H9 (cell line): ENCODE measurements around the gene COL27A1. TPM values are rescaled to one million over a fixed set of nuclear protein-coding genes. Genes with fewer than 3 reads are reported as not detected.

Experiments used
- DNase-seq: peaks from one replicate; pipeline ENCODE4 v3.0.0-alpha.2; 2017
- H2AFZ ChIP-seq: one replicate; pipeline ENCODE4 v1.6.1; 2013; ENCODE audit warnings: mild to moderate bottlenecking, low read length, control low read depth, moderate library complexity
- H2AK5ac ChIP-seq: 2 replicates; pipeline ENCODE4 v1.6.1; 2013; ENCODE audit warnings: low read length, control low read depth, mixed read lengths; ENCODE audit not compliant: insufficient read length
- H2BK120ac ChIP-seq: one replicate; pipeline ENCODE4 v1.6.1; 2013; ENCODE audit warnings: low read depth, mild to moderate bottlenecking, low read length, control low read depth, inconsistent platforms; ENCODE audit not compliant: poor library complexity, severe bottlenecking
- H2BK12ac ChIP-seq: 2 replicates; pipeline ENCODE4 v1.6.1; 2013; ENCODE audit warnings: low read length, control low read depth, mixed read lengths, low read depth; ENCODE audit not compliant: insufficient read length
- H2BK15ac ChIP-seq: 2 replicates; pipeline ENCODE4 v1.6.1; 2013; ENCODE audit warnings: low read depth, low read length, control low read depth
- H2BK20ac ChIP-seq: one replicate; pipeline ENCODE4 v1.6.1; 2013; ENCODE audit warnings: low read depth, mild to moderate bottlenecking, low read length, control low read depth, inconsistent platforms; ENCODE audit not compliant: poor library complexity, severe bottlenecking
- H2BK5ac ChIP-seq: 2 replicates; pipeline ENCODE4 v1.6.1; 2013; ENCODE audit warnings: low read length, control low read depth, mixed read lengths; ENCODE audit not compliant: insufficient read length
- H3K14ac ChIP-seq: 2 replicates; pipeline ENCODE4 v1.6.1; 2013; ENCODE audit warnings: low read length, control low read depth; ENCODE audit not compliant: insufficient read depth
- H3K18ac ChIP-seq: 2 replicates; pipeline ENCODE4 v1.6.1; 2013; ENCODE audit warnings: low read depth, mild to moderate bottlenecking, mixed read lengths, low read length, control low read depth; ENCODE audit not compliant: insufficient read length
- H3K23ac ChIP-seq: 2 replicates; pipeline ENCODE4 v1.6.1; 2013; ENCODE audit warnings: low read length, control low read depth, mixed read lengths, low read depth; ENCODE audit not compliant: insufficient read length
- H3K23me2 ChIP-seq: 2 replicates; pipeline ENCODE4 v1.6.1; 2013; ENCODE audit warnings: low read depth, mild to moderate bottlenecking, mixed read lengths, low read length, control low read depth; ENCODE audit not compliant: insufficient read length, poor library complexity, severe bottlenecking
- H3K27ac ChIP-seq: 2 replicates; pipeline ENCODE4 v1.5.1; 2013; ENCODE audit warnings: low read length, control low read depth, mixed read lengths, low read depth; ENCODE audit not compliant: insufficient read length
- H3K27me3 ChIP-seq: 2 replicates; pipeline ENCODE4 v1.6.1; 2013; ENCODE audit warnings: low read length, control low read depth, inconsistent platforms; ENCODE audit not compliant: insufficient read depth
- H3K4ac ChIP-seq: 2 replicates; pipeline ENCODE4 v1.6.1; 2013; ENCODE audit warnings: low read depth, mild to moderate bottlenecking, control low read depth, inconsistent platforms, low read length, moderate library complexity
- H3K4me1 ChIP-seq: 2 replicates; pipeline ENCODE4 v1.6.1; 2013; ENCODE audit warnings: low read length, control low read depth, inconsistent platforms; ENCODE audit not compliant: insufficient read depth
- H3K4me2 ChIP-seq: 2 replicates; pipeline ENCODE4 v1.6.1; 2013; ENCODE audit warnings: low read length, control low read depth, mixed read lengths; ENCODE audit not compliant: insufficient read length, insufficient read depth
- H3K56ac ChIP-seq: 2 replicates; pipeline ENCODE4 v1.6.1; 2013; ENCODE audit warnings: low read depth, mild to moderate bottlenecking, mixed read lengths, low read length, control low read depth; ENCODE audit not compliant: insufficient read length
- H3K79me1 ChIP-seq: 2 replicates; pipeline ENCODE4 v1.6.1; 2013; ENCODE audit warnings: low read depth, mild to moderate bottlenecking, moderate library complexity, low read length, control low read depth, inconsistent platforms; ENCODE audit not compliant: insufficient read depth, poor library complexity, severe bottlenecking
- H3K79me2 ChIP-seq: 2 replicates; pipeline ENCODE4 v1.6.1; 2013; ENCODE audit warnings: low read length, control low read depth, inconsistent platforms; ENCODE audit not compliant: insufficient read depth
- H3K9ac ChIP-seq: 2 replicates; pipeline ENCODE4 v1.6.1; 2013; ENCODE audit warnings: low read length, control low read depth, mixed read lengths; ENCODE audit not compliant: insufficient read length; ENCODE audit errors: extremely low read depth
- H3K9me3 ChIP-seq: one replicate; pipeline ENCODE4 v1.6.1; 2013; ENCODE audit warnings: low read depth, low read length, inconsistent platforms; ENCODE audit not compliant: control insufficient read depth
- H3T11ph ChIP-seq: one replicate; pipeline ENCODE4 v1.6.1; 2013; ENCODE audit warnings: mild to moderate bottlenecking, low read length, control low read depth, inconsistent platforms
- H4K20me1 ChIP-seq: one replicate; pipeline ENCODE4 v1.6.1; 2013; ENCODE audit not compliant: control insufficient read depth, insufficient read length, insufficient read depth
- H4K5ac ChIP-seq: 2 replicates; pipeline ENCODE4 v1.6.1; 2013; ENCODE audit warnings: low read depth, mild to moderate bottlenecking, mixed read lengths, low read length, control low read depth; ENCODE audit not compliant: insufficient read length
- H4K8ac ChIP-seq: replicated peaks from 2 replicates; pipeline ENCODE4 v1.6.1; 2013; ENCODE audit warnings: low read length, control low read depth, mixed read lengths, low read depth; ENCODE audit not compliant: insufficient read length
- H4K91ac ChIP-seq: 2 replicates; pipeline ENCODE4 v1.6.1; 2013; ENCODE audit warnings: low read depth, mild to moderate bottlenecking, moderate library complexity, mixed read lengths, low read length, control low read depth; ENCODE audit not compliant: insufficient read length
- H3K27ac Mint-ChIP-seq, 3 experiments: 2 replicates in 2 of 3; 3 replicates in 1 of 3; pipeline ENCODE4 v1.8.0; 2020 to 2021; ENCODE audit warnings: mixed read lengths in 3 of 3, mild to moderate bottlenecking in 1 of 3, moderate library complexity in 1 of 3
- H3K27me3 Mint-ChIP-seq: 2 replicates; pipeline ENCODE4 v1.8.0; 2021; ENCODE audit warnings: low read depth, mild to moderate bottlenecking, moderate library complexity, mixed read lengths
- H3K36me3 Mint-ChIP-seq, 3 experiments: 2 replicates in 2 of 3; 3 replicates in 1 of 3; pipeline ENCODE4 v1.8.0; 2020 to 2021; ENCODE audit warnings: low read depth in 3 of 3, mixed read lengths in 3 of 3; ENCODE audit not compliant: insufficient read depth in 1 of 3
- H3K4me1 Mint-ChIP-seq, 2 experiments: 2 replicates each; pipeline ENCODE4 v1.8.0; 2020; ENCODE audit warnings: mixed read lengths in 2 of 2
- H3K4me3 Mint-ChIP-seq, 2 experiments: 2 replicates in 1 of 2; 3 replicates in 1 of 2; pipeline ENCODE4 v1.8.0; 2020 to 2021; ENCODE audit warnings: mild to moderate bottlenecking in 2 of 2, mixed read lengths in 2 of 2, moderate library complexity in 1 of 2
- H3K9me3 Mint-ChIP-seq, 2 experiments: 2 replicates in 1 of 2; 3 replicates in 1 of 2; pipeline ENCODE4 v1.8.0; 2020; ENCODE audit warnings: mild to moderate bottlenecking in 2 of 2, mixed read lengths in 2 of 2, moderate library complexity in 1 of 2
- CTCF ChIP-seq: fragments of 200-600 bp; sonication (generic); conservative IDR thresholded peaks from 3 replicates; pipeline ENCODE4 v1.8.0; 2021; ENCODE audit warnings: antibody characterized with exemption, mild to moderate bottlenecking
- WGBS: extraction: QIAGEN DNeasy Blood & Tissue Kit; methylation state at CpG from one replicate; pipeline ENCODE4 v1.1.7; 2013; ENCODE audit warnings: missing lambda C conversion rate, low lambda C conversion rate, mixed read lengths; ENCODE audit not compliant: insufficient read length; ENCODE audit errors: extremely low coverage; 5-methylcytosine and 5-hydroxymethylcytosine counted together
- total RNA-seq: library from RNA; stranded (reverse); gene quantifications from 2 replicates; pipeline ENCODE4 v1.2.1, GENCODE V29; 2021

Gene COL27A1
- total RNA-seq, 1 experiment from 2014 or later, result 17.9 TPM

DNA sequence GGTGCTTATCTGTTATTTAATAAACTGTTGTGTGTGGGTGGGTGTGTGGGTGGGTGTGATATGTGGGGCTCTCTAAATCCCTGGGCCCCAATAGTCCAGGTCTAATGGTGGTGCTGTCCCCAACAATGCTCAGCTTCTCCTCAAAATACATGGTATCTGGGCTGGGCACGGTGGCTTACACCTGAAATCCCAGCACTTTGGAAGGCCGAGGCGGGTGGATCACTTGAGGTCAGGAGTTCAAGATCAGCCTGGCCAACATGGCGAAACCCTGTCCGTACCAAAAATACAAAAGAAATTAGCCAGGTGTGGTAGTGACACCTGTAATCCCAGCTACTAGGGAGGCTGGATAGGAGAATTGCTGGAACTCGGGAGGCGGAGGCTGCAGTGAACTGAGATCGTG is 163.1 kb downstream of the COL27A1 start:
- no peak overlapping the region for H2AFZ ChIP-seq
- H3K4me1 Mint-ChIP-seq, result peaks cover 0 to 5% of the 10 kb centered on the region in 2 experiments; a peak in 2 of 4 replicates
- no peaks in the 10 kb centered on the region for H3K79me1 ChIP-seq
- H2BK12ac ChIP-seq, result no peak overlapping the region
- H4K5ac ChIP-seq, result no peak overlapping the region
- H3K9me3 Mint-ChIP-seq, result no peaks in the 10 kb centered on the region
- H3K27me3 ChIP-seq, result no peaks in the 10 kb centered on the region
- no peak overlapping the region for H2BK5ac ChIP-seq
- H3K56ac ChIP-seq, result no peak overlapping the region
- no peak for DNase-seq
- no CpG with 5 or more reads among the region's 8 CpGs for WGBS
- no peak overlapping the region for H2BK15ac ChIP-seq
- H3T11ph ChIP-seq, result no peak overlapping the region
- H3K27ac Mint-ChIP-seq, result no peak overlapping the region
- no peaks in the 10 kb centered on the region for H3K79me2 ChIP-seq
- no peak overlapping the region for H2AK5ac ChIP-seq
- H3K4me2 ChIP-seq, result no peak overlapping the region
- H3K27ac ChIP-seq, result no peak overlapping the region
- no peaks in the 10 kb centered on the region for H4K20me1 ChIP-seq
- no peaks in the 10 kb centered on the region for H3K4me1 ChIP-seq
- no peak for TF ChIP-seq CTCF
- H3K23ac ChIP-seq, result no peak overlapping the region
- H2BK120ac ChIP-seq, result no peak overlapping the region
- no peak overlapping the region for H3K4ac ChIP-seq
- H3K36me3 Mint-ChIP-seq, result no peaks in the 10 kb centered on the region
- no peak overlapping the region for H3K14ac ChIP-seq
- H2BK20ac ChIP-seq, result no peak overlapping the region
- no peak overlapping the region for H4K8ac ChIP-seq
- peaks cover 6% of the 10 kb centered on the region for H3K27me3 Mint-ChIP-seq
- no peaks in the 10 kb centered on the region for H3K23me2 ChIP-seq
- no peak overlapping the region for H3K9ac ChIP-seq
- H3K9me3 ChIP-seq, result no peaks in the 10 kb centered on the region
- H4K91ac ChIP-seq, result no peak overlapping the region
- H3K18ac ChIP-seq, result no peak overlapping the region
- H3K4me3 Mint-ChIP-seq, result no peak overlapping the region
